Loucy (cell line): Measurements from ENCODE around the gene BCR.

Experiments used
- H2AFZ ChIP-seq: fragments of 200-600 bp; sonication (generic); 2 replicates; pipeline ENCODE4 v1.6.0; 2016; ENCODE audit warnings: antibody characterized with exemption, mild to moderate bottlenecking, low read length, moderate library complexity
- H3F3A ChIP-seq: fragments of 200-600 bp; 2 replicates; pipeline ENCODE4 v1.6.0; 2016; ENCODE audit warnings: antibody characterized with exemption, low read depth, mild to moderate bottlenecking
- H3K27me3 ChIP-seq: fragments of 200-600 bp; sonication (generic); 2 replicates; pipeline ENCODE4 v1.6.1; 2014; ENCODE audit warnings: low read length, mild to moderate bottlenecking; ENCODE audit not compliant: insufficient read depth, poor library complexity, severe bottlenecking
- H3K36me3 ChIP-seq: fragments of 200-600 bp; sonication (generic); 2 replicates; pipeline ENCODE4 v1.6.1; 2016; ENCODE audit warnings: low read length; ENCODE audit not compliant: insufficient read depth
- H3K4me1 ChIP-seq: fragments of 200-600 bp; sonication (generic); 2 replicates; pipeline ENCODE4 v1.5.1; 2014; ENCODE audit warnings: low read length, mild to moderate bottlenecking; ENCODE audit not compliant: insufficient read depth, poor library complexity, severe bottlenecking
- H3K4me2 ChIP-seq: fragments of 200-600 bp; sonication (generic); 2 replicates; pipeline ENCODE4 v1.6.0; 2014; ENCODE audit warnings: antibody characterized with exemption, low read length, low read depth, mild to moderate bottlenecking; ENCODE audit not compliant: poor library complexity, severe bottlenecking
- H3K4me3 ChIP-seq: fragments of 200-600 bp; sonication (generic); 2 replicates; pipeline ENCODE4 v1.5.1; 2014; ENCODE audit warnings: low read length, mild to moderate bottlenecking, mixed read lengths; ENCODE audit not compliant: poor library complexity, severe bottlenecking
- H3K79me2 ChIP-seq: fragments of 200-600 bp; sonication (generic); 2 replicates; pipeline ENCODE4 v1.6.1; 2014; ENCODE audit warnings: low read length; ENCODE audit not compliant: insufficient read depth
- H3K9ac ChIP-seq: fragments of 200-600 bp; sonication (generic); 2 replicates; pipeline ENCODE4 v1.6.0; 2014; ENCODE audit warnings: mild to moderate bottlenecking, low read depth, low read length, moderate library complexity; ENCODE audit not compliant: poor library complexity, severe bottlenecking
- H3K9me2 ChIP-seq: fragments of 200-600 bp; sonication (generic); replicated peaks from 2 replicates; pipeline ENCODE4 v1.6.1; 2016; ENCODE audit warnings: low read depth, low read length, mixed read lengths
- H3K9me3 ChIP-seq: fragments of 200-600 bp; sonication (generic); 2 replicates; pipeline ENCODE4 v1.6.1; 2014; ENCODE audit warnings: mild to moderate bottlenecking, antibody characterized with exemption, low read length, low read depth; ENCODE audit not compliant: insufficient read depth
- H4K20me1 ChIP-seq: fragments of 200-600 bp; sonication (generic); 2 replicates; pipeline ENCODE4 v1.6.0; 2014; ENCODE audit warnings: antibody characterized with exemption, low read length, mild to moderate bottlenecking; ENCODE audit not compliant: insufficient read depth, poor library complexity, severe bottlenecking
- EZH2phosphoT487 ChIP-seq: fragments of 200-600 bp; IDR thresholded peaks from 2 replicates; pipeline ENCODE4 v1.6.1; 2018; ENCODE audit warnings: antibody characterized with exemption, mild to moderate bottlenecking, moderate library complexity, borderline replicate concordance
- TF ChIP-seq, protein P1 (sequence below): fragments of 200-600 bp; sonication (generic); conservative IDR thresholded peaks from 2 replicates; pipeline ENCODE4 v1.5.1; 2014; ENCODE audit warnings: mild to moderate bottlenecking, antibody characterized with exemption, low read length

The BCR gene

DNA sequence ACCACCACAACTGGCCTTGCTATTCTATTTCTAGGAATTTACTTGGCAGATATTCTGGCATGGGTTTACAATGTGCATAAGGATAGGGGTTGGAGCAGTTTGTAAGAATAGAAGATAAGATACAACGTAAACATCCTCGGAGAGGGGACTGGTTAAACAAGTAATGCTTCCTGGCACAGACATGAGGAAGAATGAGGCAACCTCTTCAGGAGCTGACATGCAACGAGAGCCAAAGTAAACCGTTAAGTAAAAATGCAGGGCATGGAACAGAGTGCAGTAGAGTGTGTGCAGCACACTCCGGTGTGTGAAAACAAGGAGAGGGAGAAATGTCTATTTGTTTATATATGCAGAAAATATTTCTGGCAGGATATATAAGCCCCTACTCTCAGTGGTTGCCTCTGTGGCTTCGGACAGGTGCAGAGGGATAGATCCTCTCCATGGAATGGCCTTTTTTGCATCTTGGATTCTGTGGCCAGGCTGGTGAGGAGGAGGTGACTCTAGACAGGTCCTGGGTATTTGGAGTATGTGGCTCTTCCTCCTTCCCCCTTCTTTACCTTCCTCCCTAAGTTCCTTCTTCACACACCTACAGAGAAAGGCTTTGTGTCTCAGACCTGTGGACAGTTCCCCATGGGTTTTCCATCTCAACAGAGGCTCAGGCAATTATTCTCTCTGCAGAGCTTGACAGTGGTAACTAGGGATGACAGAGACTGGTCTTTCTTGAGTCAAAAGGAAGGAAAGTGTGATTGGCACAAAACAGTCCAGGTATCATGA, 32.5 kb upstream of the BCR start:
- no peaks in the 10 kb centered on the region for H3K36me3 ChIP-seq
- no peaks in the 10 kb centered on the region for H3K79me2 ChIP-seq
- no peaks in the 10 kb centered on the region for H3K27me3 ChIP-seq
- TF ChIP-seq, protein P1, sequence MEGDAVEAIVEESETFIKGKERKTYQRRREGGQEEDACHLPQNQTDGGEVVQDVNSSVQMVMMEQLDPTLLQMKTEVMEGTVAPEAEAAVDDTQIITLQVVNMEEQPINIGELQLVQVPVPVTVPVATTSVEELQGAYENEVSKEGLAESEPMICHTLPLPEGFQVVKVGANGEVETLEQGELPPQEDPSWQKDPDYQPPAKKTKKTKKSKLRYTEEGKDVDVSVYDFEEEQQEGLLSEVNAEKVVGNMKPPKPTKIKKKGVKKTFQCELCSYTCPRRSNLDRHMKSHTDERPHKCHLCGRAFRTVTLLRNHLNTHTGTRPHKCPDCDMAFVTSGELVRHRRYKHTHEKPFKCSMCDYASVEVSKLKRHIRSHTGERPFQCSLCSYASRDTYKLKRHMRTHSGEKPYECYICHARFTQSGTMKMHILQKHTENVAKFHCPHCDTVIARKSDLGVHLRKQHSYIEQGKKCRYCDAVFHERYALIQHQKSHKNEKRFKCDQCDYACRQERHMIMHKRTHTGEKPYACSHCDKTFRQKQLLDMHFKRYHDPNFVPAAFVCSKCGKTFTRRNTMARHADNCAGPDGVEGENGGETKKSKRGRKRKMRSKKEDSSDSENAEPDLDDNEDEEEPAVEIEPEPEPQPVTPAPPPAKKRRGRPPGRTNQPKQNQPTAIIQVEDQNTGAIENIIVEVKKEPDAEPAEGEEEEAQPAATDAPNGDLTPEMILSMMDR: no peak
- TF ChIP-seq EZH2phosphoT487: no peak
- H3F3A ChIP-seq: no peaks in the 10 kb centered on the region
- H3K4me1 ChIP-seq: no peaks in the 10 kb centered on the region
- H3K4me3 ChIP-seq: no peak overlapping the region
- H3K9me2 ChIP-seq: no peaks in the 10 kb centered on the region
- no peaks in the 10 kb centered on the region for H4K20me1 ChIP-seq
- H3K4me2 ChIP-seq: no peak overlapping the region
- no peak overlapping the region for H2AFZ ChIP-seq
- no peak overlapping the region for H3K9ac ChIP-seq
- H3K9me3 ChIP-seq: no peaks in the 10 kb centered on the region

DNA sequence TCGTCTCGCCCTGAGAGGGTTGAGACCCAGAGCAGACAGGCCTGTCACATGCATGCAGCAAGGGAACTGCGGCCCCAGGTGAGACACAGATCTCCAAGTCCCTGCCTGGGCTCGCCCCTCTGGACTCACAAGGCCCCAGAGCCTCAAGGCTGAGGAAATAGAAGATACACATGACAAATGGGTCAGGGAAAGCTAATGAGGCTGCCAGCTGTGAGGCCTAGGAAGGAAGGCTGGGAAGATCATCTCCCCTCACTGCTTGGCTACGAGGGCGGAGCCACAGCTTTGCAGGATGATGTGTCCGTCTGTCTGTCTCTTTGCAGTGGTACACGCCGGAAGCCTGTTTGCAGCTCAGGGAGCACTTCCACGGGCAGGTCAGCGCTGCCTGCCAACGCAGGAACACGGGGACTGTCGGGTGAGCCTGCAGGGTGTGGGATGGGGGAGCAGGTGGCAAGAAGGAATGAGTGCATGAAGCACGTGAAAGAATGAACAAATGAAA, 30.5 kb upstream of the BCR start:
- no peaks in the 10 kb centered on the region for H3K27me3 ChIP-seq
- no peak overlapping the region for H3K4me2 ChIP-seq
- TF ChIP-seq, protein P1: no peak
- no peak for TF ChIP-seq EZH2phosphoT487

DNA sequence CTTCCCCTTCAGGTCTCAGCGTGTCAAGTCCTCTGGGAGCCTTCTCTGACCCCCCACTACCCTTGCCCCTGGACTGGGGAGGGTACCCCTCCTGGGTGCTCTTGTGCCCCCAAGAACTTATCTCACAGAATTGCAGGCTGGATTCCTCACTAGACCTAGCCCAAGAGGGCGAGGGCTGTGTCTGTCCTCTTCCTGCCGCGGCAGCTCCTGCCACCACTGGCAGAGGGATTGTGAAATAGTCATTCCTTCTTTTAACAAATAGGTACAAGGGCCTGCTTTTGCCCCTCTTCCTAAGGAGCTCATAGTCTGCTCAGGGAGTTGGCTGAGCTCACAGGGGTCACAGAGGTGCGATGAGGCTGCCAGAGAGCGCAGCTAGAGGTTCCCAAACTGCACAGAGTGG, 29.5 kb upstream of the BCR start:
- H3K79me2 ChIP-seq: no peaks in the 10 kb centered on the region
- H4K20me1 ChIP-seq: no peaks in the 10 kb centered on the region
- H2AFZ ChIP-seq: no peak overlapping the region
- TF ChIP-seq EZH2phosphoT487: no peak
- TF ChIP-seq, protein P1: no peak
- H3K9ac ChIP-seq: no peak overlapping the region
- H3K4me2 ChIP-seq: no peak overlapping the region
- peaks cover 3% of the 10 kb centered on the region for H3K4me1 ChIP-seq
- no peaks in the 10 kb centered on the region for H3K27me3 ChIP-seq
- H3F3A ChIP-seq: no peaks in the 10 kb centered on the region
- H3K9me3 ChIP-seq: no peaks in the 10 kb centered on the region
- no peak overlapping the region for H3K4me3 ChIP-seq
- no peaks in the 10 kb centered on the region for H3K9me2 ChIP-seq
- no peaks in the 10 kb centered on the region for H3K36me3 ChIP-seq

More for the DNA sequence above, 30.5 kb upstream of the BCR start:
- Histone ChIP-seq H3K4me3 (no peak overlapping the region), H3K79me2 (no peaks in the 10 kb centered on the region), H3K36me3 (no peaks in the 10 kb centered on the region), H4K20me1 (no peaks in the 10 kb centered on the region), H3F3A (no peaks in the 10 kb centered on the region), H3K9ac (no peak overlapping the region), H3K9me3 (no peaks in the 10 kb centered on the region), H3K9me2 (no peaks in the 10 kb centered on the region), H3K4me1 (peaks cover 3% of the 10 kb centered on the region), H2AFZ (no peak overlapping the region)
